ENCODE measurements around the gene HNMT. TPM values are rescaled to one million over a fixed set of nuclear protein-coding genes. Genes with fewer than 3 reads are reported as not detected.

HNMT gene
- polyA plus RNA-seq, 1 donor from 2014 or later = not detected

DNA sequence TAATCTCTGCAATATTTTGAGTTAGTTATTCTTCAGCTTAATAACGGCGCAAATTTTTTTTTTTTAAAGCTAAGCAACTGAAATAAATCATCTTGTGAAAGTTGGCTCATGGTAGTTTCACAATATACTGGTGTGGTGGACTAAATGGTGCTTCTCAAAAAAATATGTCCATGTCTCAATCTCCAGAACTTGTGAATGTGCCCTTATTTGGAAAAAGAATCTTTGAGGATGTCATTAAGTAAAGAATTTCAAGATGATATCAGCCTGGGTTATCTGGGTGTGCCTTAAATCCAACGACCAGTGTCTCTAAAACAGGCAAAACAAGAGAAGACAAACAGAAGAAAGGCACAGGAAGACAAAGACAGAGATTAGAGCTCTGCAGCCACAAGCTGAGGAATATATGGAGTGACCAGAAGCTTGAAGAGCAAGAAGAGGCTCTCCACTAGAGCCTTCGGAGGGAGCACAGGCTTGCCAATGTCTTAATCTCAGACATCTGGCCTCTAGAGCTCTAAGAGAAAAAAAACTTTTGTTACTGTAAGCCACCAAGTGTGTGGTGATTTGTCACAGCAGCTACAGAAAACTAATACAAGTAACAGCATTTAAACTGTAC is 71.4 kb downstream of the HNMT start:
- no peaks in the 10 kb centered on the region for H3K9me3 ChIP-seq (ENCODE audit: low read length)
- H3F3A ChIP-seq (ENCODE audit: insufficient read depth, low read length, poor library complexity, severe bottlenecking) = peaks cover 1% of the 10 kb centered on the region
- no peaks in the 10 kb centered on the region for H3K27me3 ChIP-seq (ENCODE audit: insufficient read depth, low read depth, low read length)
- no peak overlapping the region for H3K4me2 ChIP-seq (ENCODE audit: low read length)
- H3K9me2 ChIP-seq (ENCODE audit: insufficient read depth, low read length) = no peaks in the 10 kb centered on the region
- H3K4me3 ChIP-seq (ENCODE audit: low read length) = no peak overlapping the region
- no peak overlapping the region for H3K9ac ChIP-seq (ENCODE audit: low read length)
- H3K36me3 ChIP-seq (ENCODE audit: insufficient read depth, low read length) = no peaks in the 10 kb centered on the region
- H3K79me2 ChIP-seq (replicated peaks; ENCODE audit: insufficient read depth, low read length) = no peaks in the 10 kb centered on the region
- H2AFZ ChIP-seq (ENCODE audit: low read depth, low read length) = no peak overlapping the region
- H3K27ac ChIP-seq (ENCODE audit: low read length) = no peak overlapping the region
- TF ChIP-seq EZH2 (IDR thresholded peaks at IDR 0.05; ENCODE audit: borderline replicate concordance, insufficient read depth, low read length, poor library complexity, severe bottlenecking) (no peak), RAD21 (conservative IDR thresholded peaks at IDR 0.05) (no peak), MXI1 (conservative IDR thresholded peaks at IDR 0.05; ENCODE audit: poor library complexity, severe bottlenecking) (no peak), SMC3 (conservative IDR thresholded peaks at IDR 0.05; ENCODE audit: poor library complexity) (no peak), TAF1 (IDR thresholded peaks at IDR 0.05; ENCODE audit: low read depth) (no peak), POLR2AphosphoS5 (IDR thresholded peaks at IDR 0.05) (no peak), EP300 (conservative IDR thresholded peaks at IDR 0.05; ENCODE audit: poor library complexity, severe bottlenecking) (no peak)
- TF ChIP-seq, protein P1, sequence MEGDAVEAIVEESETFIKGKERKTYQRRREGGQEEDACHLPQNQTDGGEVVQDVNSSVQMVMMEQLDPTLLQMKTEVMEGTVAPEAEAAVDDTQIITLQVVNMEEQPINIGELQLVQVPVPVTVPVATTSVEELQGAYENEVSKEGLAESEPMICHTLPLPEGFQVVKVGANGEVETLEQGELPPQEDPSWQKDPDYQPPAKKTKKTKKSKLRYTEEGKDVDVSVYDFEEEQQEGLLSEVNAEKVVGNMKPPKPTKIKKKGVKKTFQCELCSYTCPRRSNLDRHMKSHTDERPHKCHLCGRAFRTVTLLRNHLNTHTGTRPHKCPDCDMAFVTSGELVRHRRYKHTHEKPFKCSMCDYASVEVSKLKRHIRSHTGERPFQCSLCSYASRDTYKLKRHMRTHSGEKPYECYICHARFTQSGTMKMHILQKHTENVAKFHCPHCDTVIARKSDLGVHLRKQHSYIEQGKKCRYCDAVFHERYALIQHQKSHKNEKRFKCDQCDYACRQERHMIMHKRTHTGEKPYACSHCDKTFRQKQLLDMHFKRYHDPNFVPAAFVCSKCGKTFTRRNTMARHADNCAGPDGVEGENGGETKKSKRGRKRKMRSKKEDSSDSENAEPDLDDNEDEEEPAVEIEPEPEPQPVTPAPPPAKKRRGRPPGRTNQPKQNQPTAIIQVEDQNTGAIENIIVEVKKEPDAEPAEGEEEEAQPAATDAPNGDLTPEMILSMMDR (IDR thresholded peaks at IDR 0.05; ENCODE audit: poor library complexity, severe bottlenecking) = no peak
- TF ChIP-seq, protein P2, sequence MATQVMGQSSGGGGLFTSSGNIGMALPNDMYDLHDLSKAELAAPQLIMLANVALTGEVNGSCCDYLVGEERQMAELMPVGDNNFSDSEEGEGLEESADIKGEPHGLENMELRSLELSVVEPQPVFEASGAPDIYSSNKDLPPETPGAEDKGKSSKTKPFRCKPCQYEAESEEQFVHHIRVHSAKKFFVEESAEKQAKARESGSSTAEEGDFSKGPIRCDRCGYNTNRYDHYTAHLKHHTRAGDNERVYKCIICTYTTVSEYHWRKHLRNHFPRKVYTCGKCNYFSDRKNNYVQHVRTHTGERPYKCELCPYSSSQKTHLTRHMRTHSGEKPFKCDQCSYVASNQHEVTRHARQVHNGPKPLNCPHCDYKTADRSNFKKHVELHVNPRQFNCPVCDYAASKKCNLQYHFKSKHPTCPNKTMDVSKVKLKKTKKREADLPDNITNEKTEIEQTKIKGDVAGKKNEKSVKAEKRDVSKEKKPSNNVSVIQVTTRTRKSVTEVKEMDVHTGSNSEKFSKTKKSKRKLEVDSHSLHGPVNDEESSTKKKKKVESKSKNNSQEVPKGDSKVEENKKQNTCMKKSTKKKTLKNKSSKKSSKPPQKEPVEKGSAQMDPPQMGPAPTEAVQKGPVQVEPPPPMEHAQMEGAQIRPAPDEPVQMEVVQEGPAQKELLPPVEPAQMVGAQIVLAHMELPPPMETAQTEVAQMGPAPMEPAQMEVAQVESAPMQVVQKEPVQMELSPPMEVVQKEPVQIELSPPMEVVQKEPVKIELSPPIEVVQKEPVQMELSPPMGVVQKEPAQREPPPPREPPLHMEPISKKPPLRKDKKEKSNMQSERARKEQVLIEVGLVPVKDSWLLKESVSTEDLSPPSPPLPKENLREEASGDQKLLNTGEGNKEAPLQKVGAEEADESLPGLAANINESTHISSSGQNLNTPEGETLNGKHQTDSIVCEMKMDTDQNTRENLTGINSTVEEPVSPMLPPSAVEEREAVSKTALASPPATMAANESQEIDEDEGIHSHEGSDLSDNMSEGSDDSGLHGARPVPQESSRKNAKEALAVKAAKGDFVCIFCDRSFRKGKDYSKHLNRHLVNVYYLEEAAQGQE (IDR thresholded peaks at IDR 0.05; ENCODE audit: borderline replicate concordance) = no peak
- H4K20me1 ChIP-seq (ENCODE audit: insufficient read depth) = no peaks in the 10 kb centered on the region

DNA sequence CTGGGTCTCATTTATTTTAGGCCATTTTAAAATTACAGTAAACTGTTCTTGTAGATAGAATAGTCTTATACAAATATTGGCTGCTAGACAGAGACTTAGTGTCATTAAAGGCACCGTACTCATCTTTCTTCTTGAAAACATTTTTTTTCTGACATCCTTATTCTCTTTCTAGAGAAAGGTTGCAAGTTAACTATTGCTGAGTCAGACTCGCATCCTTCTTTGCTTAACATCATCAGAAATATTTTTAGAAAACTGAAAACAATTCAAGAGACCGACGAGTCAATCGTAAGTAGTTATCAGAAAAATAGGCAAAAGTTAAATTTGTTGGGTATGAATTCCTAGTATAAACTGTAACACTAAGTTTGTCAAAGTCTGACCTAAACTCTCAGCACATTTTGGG is 72.2 kb downstream of the HNMT start:
- Histone ChIP-seq H4K20me1 (ENCODE audit: insufficient read depth) (no peaks in the 10 kb centered on the region), H3K4me3 (ENCODE audit: low read length) (no peak overlapping the region), H3K4me2 (ENCODE audit: low read length) (no peak overlapping the region), H3K9ac (ENCODE audit: low read length) (no peak overlapping the region), H3K9me2 (ENCODE audit: insufficient read depth, low read length) (no peaks in the 10 kb centered on the region), H3K27ac (ENCODE audit: low read length) (no peak overlapping the region), H2AFZ (ENCODE audit: low read depth, low read length) (no peak overlapping the region), H3F3A (ENCODE audit: insufficient read depth, low read length, poor library complexity, severe bottlenecking) (peaks cover 6% of the 10 kb centered on the region), H3K79me2 (replicated peaks; ENCODE audit: insufficient read depth, low read length) (no peaks in the 10 kb centered on the region), H3K9me3 (ENCODE audit: low read length) (no peaks in the 10 kb centered on the region), H3K27me3 (ENCODE audit: insufficient read depth, low read depth, low read length) (no peaks in the 10 kb centered on the region), H3K36me3 (ENCODE audit: insufficient read depth, low read length) (no peaks in the 10 kb centered on the region)
- no peak for TF ChIP-seq SMC3 (conservative IDR thresholded peaks at IDR 0.05; ENCODE audit: poor library complexity)
- TF ChIP-seq EP300 (conservative IDR thresholded peaks at IDR 0.05; ENCODE audit: poor library complexity, severe bottlenecking) = no peak
- TF ChIP-seq, protein P1 (IDR thresholded peaks at IDR 0.05; ENCODE audit: poor library complexity, severe bottlenecking) = no peak
- TF ChIP-seq, protein P2 (IDR thresholded peaks at IDR 0.05; ENCODE audit: borderline replicate concordance) = no peak
- TF ChIP-seq TAF1 (IDR thresholded peaks at IDR 0.05; ENCODE audit: low read depth) = no peak
- TF ChIP-seq RAD21 (conservative IDR thresholded peaks at IDR 0.05) = no peak
- TF ChIP-seq POLR2AphosphoS5 (IDR thresholded peaks at IDR 0.05) = no peak
- no peak for TF ChIP-seq MXI1 (conservative IDR thresholded peaks at IDR 0.05; ENCODE audit: poor library complexity, severe bottlenecking)
- TF ChIP-seq EZH2 (IDR thresholded peaks at IDR 0.05; ENCODE audit: borderline replicate concordance, insufficient read depth, low read length, poor library complexity, severe bottlenecking) = no peak
